Hindlimb muscle (tissue), 1 donor: ENCODE measurements around the gene RAB30. TPM values are rescaled to one million over a fixed set of nuclear protein-coding genes. Genes with fewer than 3 reads are reported as not detected.
"Not testable (repeated sequence)": the region's sequence is repeated elsewhere in the genome, so short reads cannot be mapped to it uniquely, and the experiment has no call there.

Experiments
- DNase-seq: peaks from one replicate; pipeline ENCODE4 v3.0.0-alpha.2; 2013
- polyA plus RNA-seq: library from polyadenylated mRNA; unstranded; fragments of 120-200 nt; gene quantifications from one replicate; pipeline ENCODE4 v1.2.1, GENCODE V29; 2013; ENCODE audit not compliant: insufficient read length

The RAB30 gene
- polyA plus RNA-seq, 1 donor, result 13.9 TPM

DNA sequence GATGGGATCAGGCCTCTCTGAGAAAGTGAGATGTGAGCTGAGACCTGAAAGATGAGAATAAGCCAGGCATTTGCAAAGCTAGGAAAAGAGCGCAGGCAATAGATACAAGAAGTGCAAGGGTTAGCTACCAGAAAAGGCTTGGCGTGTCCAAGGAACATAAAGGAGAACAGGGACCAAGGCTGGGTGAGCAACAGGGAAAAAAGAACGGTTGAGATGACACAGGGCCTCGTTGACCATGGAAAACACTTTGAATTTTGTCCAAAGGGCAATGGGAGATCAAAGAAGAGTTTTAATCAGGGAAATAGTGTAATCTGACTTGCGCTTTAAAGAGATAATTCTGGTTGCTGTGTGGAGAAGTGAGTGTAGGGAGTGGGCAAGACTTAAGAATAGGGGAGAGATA, 35.0 kb downstream of the RAB30 start:
- no peak for DNase-seq

GRCh38 chr11:83035070-83035854, 36.4 kb downstream of the RAB30 start:
- DNase-seq, result peak; percentile 18

GRCh38 chr11:83034673-83035014, 37.1 kb downstream of the RAB30 start:
- DNase-seq, result no peak

- peak; percentile 70 for DNase-seq
Observed at GRCh38 chr11:83033972-83034672, 37.6 kb downstream of the RAB30 start.

- peak; percentile 19 for DNase-seq
Observed at GRCh38 chr11:83033371-83033770, 38.3 kb downstream of the RAB30 start.

DNA sequence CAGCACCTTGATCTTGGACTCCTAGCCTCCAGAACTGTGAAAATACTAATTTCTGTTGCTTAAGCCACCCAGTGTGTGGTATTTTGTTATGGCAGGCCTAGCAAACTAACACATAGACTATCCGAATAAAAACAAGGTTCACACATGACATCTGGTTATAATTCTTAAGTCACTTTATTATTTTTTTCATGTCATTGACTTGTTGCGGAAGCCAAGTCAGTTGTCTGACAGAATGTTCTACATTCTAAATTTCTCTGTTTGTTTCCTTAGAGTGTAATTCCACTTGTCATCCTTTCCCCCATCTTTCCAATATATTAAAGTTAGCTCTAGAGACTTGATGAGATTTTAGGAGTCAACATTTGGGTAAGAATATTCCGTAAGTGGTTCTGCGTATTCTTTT, 40.6 kb downstream of the RAB30 start:
- DNase-seq, result peak; percentile 38

DNA sequence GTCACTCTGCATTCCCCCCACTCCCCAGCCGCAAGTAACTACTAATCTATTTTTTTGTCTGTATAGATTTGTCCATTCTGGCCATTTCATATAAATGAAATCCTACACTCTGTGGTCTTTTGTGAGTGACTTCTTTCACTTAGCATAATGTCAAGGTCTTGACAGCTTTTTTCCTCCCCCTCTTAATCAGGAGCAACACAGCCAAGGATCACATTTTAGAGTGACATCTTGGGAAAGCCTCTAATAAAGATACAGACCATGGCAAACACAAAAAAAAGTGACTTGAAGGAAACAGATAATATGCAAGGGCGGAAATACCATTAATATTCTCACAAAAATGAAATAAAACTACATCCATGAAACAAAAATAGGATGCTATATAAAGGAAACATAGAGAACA, 43.9 kb downstream of the RAB30 start:
- no peak for DNase-seq

DNA sequence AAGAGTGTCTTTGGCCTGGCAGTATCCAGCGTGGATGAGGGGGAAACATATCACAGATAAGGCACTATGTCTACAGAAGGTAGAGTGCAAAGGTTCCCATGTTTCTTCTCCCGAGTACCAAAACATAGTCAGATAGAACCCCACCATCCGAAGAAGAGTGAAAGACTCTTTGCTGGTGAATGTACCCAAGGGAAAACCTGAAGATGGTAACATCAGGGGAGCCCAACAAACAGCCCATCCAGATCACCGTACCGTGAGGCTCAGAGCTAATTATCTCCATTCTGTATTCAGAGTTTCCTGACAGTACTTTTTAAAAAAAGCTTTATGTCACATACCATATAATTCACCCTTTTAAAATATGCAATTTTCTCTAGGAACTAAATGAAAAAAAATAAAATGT, 44.4 kb downstream of the RAB30 start:
- no peak for DNase-seq

DNA sequence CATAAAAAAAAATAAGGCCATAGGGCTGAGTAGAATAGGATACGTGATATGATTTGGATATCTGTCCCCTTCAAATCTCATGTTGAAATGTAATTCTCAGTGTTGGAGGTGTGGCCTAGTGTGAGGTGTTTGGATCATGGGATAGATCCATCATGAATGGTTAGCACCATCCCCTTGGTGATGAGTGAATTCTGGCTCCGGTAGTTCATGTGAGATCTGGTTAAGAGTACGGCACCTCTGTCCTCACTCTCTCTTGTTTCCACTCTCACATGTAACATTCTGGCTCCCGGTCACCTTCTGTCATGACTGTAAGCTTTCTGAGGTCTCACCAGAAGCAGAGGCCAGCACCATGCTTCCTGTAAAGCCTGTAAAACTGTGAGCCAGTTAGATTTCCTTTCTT, 45.5 kb downstream of the RAB30 start:
- no peak for DNase-seq

- DNase-seq, result no peak
Observed at GRCh38 chr11:83025267-83025704, 46.4 kb downstream of the RAB30 start.

DNA sequence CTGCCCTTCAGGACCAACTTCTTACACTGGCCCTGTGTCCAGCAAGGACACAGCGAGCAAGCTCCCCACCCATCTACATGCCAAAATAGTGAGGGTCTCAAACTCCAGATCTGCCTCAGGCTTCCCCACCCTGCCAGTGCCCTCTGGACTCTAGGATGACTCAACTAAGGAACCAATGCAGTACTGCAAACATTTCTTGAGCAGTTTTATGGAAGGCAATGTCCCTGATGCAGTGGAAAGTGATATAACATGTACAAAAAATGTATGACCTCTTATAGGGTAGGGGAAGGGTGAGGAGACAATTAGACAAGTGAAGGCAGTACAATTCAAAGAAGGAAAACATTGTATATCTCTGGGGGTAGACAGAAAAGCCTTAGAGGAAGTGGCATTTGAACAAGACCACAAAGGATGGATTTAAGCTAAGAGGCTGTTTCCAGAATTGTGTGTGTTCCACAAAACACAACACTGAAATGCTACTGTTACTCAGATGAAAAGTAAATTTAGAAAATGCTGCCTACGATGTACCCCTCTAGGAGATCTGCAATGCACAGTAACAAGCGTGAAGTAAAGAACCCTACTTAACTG, 47.3 kb downstream of the RAB30 start:
- no peak for DNase-seq

DNA sequence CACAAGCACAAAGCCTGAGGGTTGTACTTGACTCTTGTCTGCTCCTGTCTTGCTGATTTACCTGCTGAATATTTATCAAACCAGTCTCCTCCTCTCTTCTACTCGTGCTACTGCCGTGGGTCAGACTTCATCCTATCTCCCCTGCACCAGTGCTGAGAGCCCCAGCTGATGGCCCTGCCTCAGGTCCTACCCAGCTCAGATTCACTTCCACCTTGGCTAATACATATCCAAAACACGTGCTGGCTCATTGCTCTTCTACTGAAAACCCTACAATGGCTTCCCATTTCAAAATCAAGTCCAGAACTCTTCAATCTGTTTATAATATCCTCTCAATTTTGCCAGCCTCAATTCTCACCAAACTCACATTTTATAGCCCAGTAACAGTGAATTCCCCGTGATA, 48.3 kb downstream of the RAB30 start:
- no peak for DNase-seq

GRCh38 chr11:83021780-83022125, 49.9 kb downstream of the RAB30 start:
- no peak for DNase-seq

DNA sequence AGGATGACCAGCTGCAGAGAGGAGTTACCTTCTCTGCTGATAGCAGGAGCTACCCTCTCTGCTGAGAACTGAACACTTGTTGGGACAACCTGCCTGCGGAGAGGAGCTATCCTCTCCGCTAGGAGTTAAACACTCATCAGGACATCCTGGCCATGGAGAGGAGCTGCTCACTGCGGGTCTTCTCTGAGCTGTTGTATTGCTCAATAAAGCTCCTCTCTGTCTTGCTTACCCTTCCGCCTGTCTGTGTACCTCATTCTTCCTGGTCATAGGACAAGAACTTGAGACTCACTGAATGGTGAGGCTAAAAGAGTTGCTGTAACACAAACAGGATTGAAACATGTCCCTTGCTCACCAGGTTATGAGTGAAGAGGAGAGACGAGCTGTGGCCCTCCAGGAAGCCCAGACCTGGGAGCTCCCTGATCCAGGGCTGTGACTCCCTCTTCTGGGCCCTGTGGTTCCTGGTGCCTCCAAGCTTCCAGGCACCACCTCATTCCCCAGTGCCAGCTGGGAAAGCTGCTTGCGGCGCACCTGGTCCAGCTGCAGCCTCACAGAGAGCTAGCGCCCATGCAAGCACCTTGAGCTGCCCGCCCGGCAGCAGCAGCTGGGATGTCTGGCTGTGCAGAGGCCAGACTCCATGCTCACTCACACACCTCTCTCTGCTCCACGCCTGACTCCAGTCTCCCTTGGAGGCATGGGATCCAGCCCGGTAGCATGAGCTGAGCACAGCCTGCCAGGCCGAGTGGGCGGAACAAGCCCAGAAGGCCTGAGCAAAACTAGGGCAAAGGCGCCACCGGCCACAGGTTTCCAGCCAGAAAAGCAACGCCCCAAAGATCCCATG, 50.5 kb downstream of the RAB30 start:
- DNase-seq, result no peak

- DNase-seq, result no peak
Observed at GRCh38 chr11:83019888-83020579, 51.7 kb downstream of the RAB30 start.

GRCh38 chr11:83014951-83015350, 56.7 kb downstream of the RAB30 start:
- no peak for DNase-seq

DNA sequence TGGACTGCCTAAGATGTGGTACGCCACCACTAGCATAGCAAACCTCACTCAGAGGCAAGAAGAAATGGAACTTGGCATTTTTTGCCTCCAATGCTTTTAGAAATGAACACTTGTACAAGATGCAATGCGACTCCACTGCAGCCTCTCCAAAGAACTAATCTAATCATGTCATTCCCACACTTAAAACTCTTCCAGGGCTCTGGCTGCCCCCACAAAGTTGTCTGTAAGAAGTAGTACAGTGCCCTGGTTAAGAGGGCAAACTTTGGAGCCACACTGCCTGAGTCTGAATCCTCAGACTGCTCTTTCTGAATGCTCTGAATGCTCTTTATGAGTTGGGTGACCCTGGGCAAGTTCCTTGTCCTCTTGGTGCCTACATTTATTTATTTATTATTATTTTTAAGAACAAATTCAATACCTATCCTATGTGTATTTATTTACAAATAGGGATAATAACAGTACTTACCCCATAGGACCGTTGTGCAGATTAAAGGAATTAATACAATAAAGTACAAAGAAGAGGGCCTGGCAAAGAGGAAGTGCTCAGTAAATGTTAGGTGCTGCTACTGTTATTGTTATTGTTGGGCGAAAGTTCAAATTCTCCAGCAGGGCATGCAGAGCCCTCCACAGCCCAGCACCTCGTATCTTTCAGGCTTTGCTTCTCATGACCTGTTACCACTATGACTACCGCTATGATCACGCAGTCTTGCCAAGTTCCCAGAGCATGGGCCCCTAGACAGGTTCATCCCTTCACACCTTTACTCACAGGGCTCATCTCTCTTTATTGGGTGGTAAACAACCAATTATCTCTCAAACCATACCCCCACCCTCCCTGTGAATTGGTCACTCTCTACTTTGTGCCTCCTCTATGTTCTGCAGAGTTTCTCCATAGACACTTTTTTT, 59.3 kb downstream of the RAB30 start:
- no peak for DNase-seq

DNA sequence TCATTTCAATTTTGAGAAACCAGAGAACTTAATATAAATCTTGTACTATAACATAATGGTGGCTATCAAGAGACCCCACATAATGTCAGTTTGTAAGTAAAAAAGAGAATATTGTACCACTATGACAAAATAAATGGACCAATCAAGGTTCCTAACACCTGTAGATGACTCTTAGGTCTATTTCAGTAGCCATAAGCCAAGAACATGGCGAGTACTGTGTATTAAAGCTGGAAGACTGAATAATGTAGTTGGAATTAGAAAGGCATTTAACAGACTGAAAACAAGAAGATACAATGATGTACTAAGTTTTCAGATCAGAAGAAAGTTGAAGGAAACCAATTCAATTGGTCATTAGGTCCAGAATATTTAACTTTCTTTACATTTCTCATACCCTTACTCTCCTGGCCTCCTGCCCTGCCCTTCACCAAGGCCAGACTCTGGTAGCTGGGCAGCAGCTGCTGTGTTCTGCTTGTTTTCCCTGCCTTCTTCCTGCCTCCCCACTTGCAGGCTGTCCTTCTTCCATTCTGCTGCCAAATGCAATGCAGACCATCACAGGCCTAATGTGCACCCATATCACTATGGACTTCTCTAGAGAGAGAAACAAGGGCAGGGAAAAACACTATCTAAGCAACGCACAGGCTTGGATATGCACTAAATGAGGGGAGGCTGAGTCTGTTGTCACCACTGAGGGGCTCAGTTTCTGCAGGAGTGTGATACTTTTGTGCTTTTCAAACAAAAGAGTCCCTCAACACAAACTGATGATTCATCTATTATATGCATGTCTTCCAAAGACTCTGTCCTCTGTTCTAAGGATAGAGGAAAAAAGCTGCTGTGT, 60.1 kb downstream of the RAB30 start:
- DNase-seq, result no peak

GRCh38 chr11:83009999-83010398, 61.7 kb downstream of the RAB30 start:
- DNase-seq, result no peak

- not testable (repeated sequence) for DNase-seq
Observed at GRCh38 chr11:83009136-83009535, 62.6 kb downstream of the RAB30 start.

DNA sequence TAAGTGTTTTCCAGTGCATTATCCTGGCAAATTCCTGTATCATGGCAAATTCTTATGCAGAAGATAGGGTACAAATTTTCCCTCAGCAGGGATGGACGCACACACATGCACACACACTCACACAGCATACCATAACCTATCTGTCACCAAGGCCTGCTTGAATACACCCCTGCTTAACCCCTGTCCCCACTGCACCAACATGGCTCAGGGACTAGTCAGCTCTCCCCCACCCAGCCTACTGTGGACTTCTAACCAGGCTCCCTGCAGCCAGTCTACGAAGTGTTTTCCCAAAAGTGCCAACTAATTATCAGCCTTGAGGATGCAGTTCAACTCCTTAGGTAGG, 63.1 kb downstream of the RAB30 start:
- DNase-seq, result no peak
